ENCODE results near the gene SSR4.

The SSR4 gene

GRCh38 chrX:153770601-153771414 lies 23.7 kb upstream of the SSR4 start:
- no peak overlapping the region for H3K4me3 ChIP-seq (replicated peaks; ENCODE audit: low read depth, low read length)
- no peak for DNase-seq (ENCODE audit: low read depth)
- no peak for TF ChIP-seq CTCF (IDR thresholded peaks at IDR 0.05; ENCODE audit: low read length, missing control alignments)

- TF ChIP-seq CTCF (IDR thresholded peaks at IDR 0.05; ENCODE audit: low read length, missing control alignments): no peak
- no peak for DNase-seq (ENCODE audit: low read depth)
- no peak overlapping the region for H3K4me3 ChIP-seq (replicated peaks; ENCODE audit: low read depth, low read length)
Observed at GRCh38 chrX:153771415-153772315, 22.8 kb upstream of the SSR4 start.

- DNase-seq (ENCODE audit: low read depth): no peak
- TF ChIP-seq CTCF (IDR thresholded peaks at IDR 0.05; ENCODE audit: low read length, missing control alignments): no peak
- no peak overlapping the region for H3K4me3 ChIP-seq (replicated peaks; ENCODE audit: low read depth, low read length)
Observed at GRCh38 chrX:153772316-153773217, 21.9 kb upstream of the SSR4 start.

GRCh38 chrX:153773218-153773611 lies 21.3 kb upstream of the SSR4 start:
- no peak for TF ChIP-seq CTCF (IDR thresholded peaks at IDR 0.05; ENCODE audit: low read length, missing control alignments)
- no peak overlapping the region for H3K4me3 ChIP-seq (replicated peaks; ENCODE audit: low read depth, low read length)
- DNase-seq (ENCODE audit: low read depth): no peak

GRCh38 chrX:153773741-153774575 lies 20.5 kb upstream of the SSR4 start:
- no peak for DNase-seq (ENCODE audit: low read depth)
- TF ChIP-seq CTCF (IDR thresholded peaks at IDR 0.05; ENCODE audit: low read length, missing control alignments): no peak
- no peak overlapping the region for H3K4me3 ChIP-seq (replicated peaks; ENCODE audit: low read depth, low read length)
